ENCODE results near the gene SLC25A15.
"Not testable (repeated sequence)": the region's sequence is repeated elsewhere in the genome, so short reads cannot be mapped to it uniquely, and the experiment has no call there.

SLC25A15 gene

GRCh38 chr13:40780822-40781401, 8.5 kb upstream of the SLC25A15 start:
- FAIRE-seq (no peak), DNase-seq (ENCODE audit: insufficient read length, low spot score) (no peak)
- TF ChIP-seq CTCF (IDR thresholded peaks at IDR 0.05; ENCODE audit: insufficient read depth, missing control alignments) = no peak

- FAIRE-seq (no peak), DNase-seq (ENCODE audit: insufficient read length, low spot score) (no peak)
- no peak for TF ChIP-seq CTCF (IDR thresholded peaks at IDR 0.05; ENCODE audit: insufficient read depth, missing control alignments)
Observed at GRCh38 chr13:40781717-40782116, 7.7 kb upstream of the SLC25A15 start.

GRCh38 chr13:40782971-40783370, 6.4 kb upstream of the SLC25A15 start:
- not testable (repeated sequence) for FAIRE-seq; DNase-seq (ENCODE audit: insufficient read length, low spot score)

- TF ChIP-seq CTCF (IDR thresholded peaks at IDR 0.05; ENCODE audit: insufficient read depth, missing control alignments) = no peak
Observed at GRCh38 chr13:40784540-40784939, 4.9 kb upstream of the SLC25A15 start.

GRCh38 chr13:40786568-40786996, 2.8 kb upstream of the SLC25A15 start:
- no peak for FAIRE-seq
- TF ChIP-seq CTCF (IDR thresholded peaks at IDR 0.05; ENCODE audit: insufficient read depth, missing control alignments) = no peak
- no peak for DNase-seq (ENCODE audit: insufficient read length, low spot score)

More at GRCh38 chr13:40784540-40784939, 4.9 kb upstream of the SLC25A15 start:
- FAIRE-seq (no peak), DNase-seq (ENCODE audit: insufficient read length, low spot score) (no peak)

- TF ChIP-seq CTCF (IDR thresholded peaks at IDR 0.05; ENCODE audit: insufficient read depth, missing control alignments) = no peak
- no peak for FAIRE-seq
- no peak for DNase-seq (ENCODE audit: insufficient read length, low spot score)
Observed at GRCh38 chr13:40787062-40787461, 2.3 kb upstream of the SLC25A15 start.

GRCh38 chr13:40788540-40789274, 704 bp upstream of the SLC25A15 start:
- not testable (repeated sequence) for FAIRE-seq; DNase-seq (ENCODE audit: insufficient read length, low spot score)

- FAIRE-seq (no peak), DNase-seq (ENCODE audit: insufficient read length, low spot score) (no peak)
- no peak for TF ChIP-seq CTCF (IDR thresholded peaks at IDR 0.05; ENCODE audit: insufficient read depth, missing control alignments)
Observed at GRCh38 chr13:40790154-40790616, 774 bp downstream of the SLC25A15 start.

Measured in D721Med (cell line).